GM18499 (cell line): Measurements from ENCODE around the gene EREG.
"Not testable (repeated sequence)": the region's sequence is repeated elsewhere in the genome, so short reads cannot be mapped to it uniquely, and the experiment has no call there.

Experiments used
- ATAC-seq: cut with Tn5 transposase; IDR thresholded peaks from one replicate; pipeline ENCODE4 v1.9.1; 2021; ENCODE audit warnings: moderate number of reproducible peaks; ENCODE audit not compliant: insufficient read depth, unreplicated experiment

The EREG gene

DNA sequence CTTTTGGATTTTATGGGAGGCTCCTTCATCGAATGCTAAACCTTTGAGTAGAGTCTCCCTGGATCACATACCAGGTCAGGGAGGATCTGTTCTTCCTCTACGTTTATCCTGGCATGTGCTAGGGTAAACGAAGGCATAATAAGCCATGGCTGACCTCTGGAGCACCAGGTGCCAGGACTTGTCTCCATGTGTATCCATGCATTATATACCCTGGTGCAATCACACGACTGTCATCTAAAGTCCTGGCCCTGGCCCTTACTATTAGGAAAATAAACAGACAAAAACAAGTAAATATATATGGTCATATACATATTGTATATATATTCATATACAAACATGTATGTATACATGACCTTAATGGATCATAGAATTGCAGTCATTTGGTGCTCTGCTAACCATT is 21.2 kb downstream of the EREG start:
- no peak for ATAC-seq

DNA sequence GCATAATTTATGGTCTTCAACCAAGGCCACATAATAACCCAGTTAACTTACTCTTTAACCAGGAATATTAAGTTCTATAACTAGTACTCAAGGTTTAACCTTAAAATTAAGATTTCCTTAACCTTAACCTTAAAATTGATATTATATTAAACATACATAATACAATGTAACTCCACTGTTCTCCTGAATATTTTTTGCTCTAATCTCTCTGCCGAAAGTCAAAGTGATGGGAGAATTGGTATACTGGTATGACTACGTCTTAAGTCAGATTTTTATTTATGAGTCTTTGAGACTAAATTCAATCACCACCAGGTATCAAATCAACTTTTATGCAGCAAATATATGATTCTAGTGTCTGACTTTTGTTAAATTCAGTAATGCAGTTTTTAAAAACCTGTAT is 22.8 kb downstream of the EREG start:
- ATAC-seq = no peak

DNA sequence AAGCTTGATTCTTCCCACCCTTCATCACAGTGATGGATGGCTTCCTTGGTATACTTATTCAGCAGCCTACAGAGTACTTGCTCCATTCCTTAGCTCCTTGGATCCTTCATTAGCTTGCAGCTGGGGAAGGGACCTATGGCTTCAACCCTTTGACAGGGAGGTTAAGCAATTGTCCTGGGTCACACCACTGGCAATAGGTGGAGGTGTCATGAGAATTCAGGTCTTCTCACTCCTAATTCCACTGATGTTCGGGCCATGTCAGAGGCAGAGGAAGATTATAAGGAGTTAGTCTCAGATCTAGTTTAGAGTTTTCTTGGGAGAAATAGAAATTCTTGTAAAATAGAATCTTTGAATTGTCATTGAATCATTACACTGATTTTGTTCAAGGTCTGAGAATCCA is 24.5 kb downstream of the EREG start:
- ATAC-seq = no peak

DNA sequence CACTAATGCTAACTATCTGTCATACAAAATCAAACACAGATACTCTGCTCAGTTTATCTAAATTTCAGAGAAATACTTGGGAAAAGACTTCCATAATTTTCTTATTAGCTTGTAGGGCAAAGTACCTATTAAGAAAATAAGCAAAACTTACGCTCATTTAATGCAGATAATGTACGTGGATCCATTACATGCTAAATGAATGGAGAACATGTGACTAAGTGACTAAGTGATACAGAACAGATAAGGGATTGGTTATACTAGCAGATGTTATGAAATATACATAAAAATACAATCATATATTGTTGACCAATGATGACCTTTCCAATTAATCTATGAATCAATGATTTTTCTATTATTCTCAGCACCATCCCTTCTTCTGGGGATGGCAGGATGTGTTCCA is 25.7 kb downstream of the EREG start:
- ATAC-seq = no peak

DNA sequence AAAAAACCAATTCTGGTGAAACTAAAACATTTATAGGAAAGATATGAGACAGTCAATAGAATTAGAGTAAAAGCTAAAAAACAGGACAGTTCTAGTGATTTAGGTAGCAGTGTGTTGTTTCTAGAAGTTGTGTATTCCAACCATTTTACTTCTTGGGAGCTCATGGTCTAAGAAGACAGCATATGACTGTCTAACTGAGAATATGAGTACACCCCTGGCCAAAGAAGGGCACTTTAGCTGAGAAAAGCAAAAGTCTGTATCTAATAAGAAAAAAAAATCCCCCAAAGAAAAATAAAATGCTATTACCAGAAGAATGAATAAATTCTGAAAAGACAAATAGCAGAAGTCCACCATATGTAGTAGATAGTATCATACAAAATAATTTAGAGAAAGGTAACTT is 26.4 kb downstream of the EREG start:
- ATAC-seq = no peak

DNA sequence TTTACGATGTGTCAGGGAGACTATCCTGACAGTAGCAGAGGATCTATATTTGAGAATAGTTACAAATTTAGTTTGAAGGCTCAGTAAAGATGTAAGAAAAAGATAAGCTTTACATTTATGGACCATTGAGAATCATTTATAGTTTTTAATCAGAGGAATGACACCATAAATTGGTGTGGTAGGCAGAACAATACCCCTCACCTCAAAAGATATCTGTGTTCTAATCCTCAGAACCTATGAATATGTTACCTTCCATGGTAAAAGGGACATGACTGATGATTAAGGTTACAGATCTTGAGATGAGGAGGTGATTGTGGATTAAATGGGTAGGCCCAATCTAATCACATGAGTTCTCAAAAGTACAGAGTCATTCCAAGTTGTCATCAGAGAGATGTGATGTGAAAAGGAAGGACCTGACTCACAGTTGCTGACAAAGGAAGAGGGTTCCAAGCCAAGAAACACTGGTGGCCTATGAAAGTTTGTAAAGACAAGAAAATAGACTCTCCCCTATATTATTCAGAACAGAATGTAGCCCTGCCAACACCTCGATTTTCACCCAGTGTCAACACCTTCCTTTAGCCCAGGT is 27.0 kb downstream of the EREG start:
- ATAC-seq = no peak

DNA sequence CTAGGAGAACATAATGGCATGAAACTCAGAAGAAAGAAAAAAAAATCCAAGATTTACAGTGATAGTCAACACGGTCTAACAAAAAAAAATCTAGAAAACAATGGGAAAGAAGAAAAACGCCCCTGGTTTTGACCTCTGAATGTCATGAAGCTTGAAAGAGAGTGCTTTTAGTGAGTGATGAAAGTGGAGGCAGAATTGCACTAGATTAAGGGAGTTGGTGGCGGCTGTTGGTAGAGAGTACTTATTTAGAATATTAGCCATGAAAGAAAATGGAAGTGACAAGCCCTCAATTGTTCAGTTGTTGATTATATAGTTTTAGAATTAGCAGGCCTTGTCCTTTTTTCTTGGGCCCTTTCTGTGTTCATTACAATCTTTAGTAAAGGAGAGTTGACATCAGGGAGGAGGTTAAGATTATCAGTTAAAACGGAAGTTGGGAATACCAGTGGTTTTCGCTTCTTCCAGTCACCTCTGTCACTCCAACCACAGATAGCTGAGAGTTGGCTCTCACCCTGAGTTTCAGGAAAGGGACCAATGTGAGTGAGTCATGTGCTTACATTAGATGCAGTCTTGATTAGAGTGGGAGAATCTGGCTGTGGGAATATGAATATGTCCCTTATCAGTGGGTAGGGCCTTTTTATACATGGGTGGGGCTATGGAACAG is 29.7 kb downstream of the EREG start:
- no peak for ATAC-seq

DNA sequence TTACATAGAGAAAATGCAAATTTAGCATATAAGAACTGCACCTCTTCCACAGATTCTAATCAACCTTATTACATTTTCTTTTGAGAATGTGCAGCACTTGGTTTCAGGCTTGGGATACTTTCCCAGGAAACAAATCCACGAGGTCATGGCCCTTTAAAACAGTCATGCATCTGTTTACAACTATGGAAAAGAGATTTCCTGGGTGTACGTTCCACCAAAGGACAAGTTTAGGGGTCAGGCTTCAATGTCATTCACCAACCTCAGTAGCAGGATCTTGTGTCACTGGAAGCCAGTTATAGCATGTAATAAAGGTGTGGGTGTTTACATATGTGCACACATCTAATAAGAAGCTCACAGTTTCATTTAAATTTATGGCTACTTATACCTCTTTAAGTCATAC is 30.7 kb downstream of the EREG start:
- ATAC-seq = no peak

DNA sequence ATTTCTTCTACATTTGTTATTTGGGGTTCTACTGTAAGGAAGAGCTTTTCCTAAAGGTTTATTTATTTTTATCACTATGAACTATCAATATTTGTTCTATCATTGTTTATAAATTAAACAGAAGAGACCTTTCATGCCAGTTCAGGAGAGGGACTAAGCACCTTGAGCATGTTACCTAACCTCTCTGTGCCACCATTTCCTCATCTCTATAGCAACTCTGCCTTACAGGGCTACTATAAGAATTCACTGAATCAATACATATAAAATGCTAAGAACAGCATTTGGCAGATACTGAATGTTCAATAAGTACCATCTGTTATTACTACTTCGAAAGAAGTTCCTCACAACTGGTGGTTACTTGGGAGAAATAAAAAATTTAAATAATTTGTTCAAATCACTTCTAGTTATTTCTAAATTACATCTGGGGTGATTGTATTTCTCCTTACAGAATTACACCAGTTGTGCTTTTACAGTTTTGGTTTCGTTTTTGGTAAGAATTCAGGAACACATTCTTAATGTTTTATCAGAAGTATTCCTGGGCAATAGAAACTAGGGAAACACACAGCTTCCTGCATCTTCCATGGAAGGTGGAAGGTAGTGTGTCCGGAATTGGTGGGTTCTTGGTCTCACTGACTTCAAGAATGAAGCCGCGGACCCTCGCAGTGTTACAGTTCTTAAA is 32.9 kb downstream of the EREG start:
- no peak for ATAC-seq

DNA sequence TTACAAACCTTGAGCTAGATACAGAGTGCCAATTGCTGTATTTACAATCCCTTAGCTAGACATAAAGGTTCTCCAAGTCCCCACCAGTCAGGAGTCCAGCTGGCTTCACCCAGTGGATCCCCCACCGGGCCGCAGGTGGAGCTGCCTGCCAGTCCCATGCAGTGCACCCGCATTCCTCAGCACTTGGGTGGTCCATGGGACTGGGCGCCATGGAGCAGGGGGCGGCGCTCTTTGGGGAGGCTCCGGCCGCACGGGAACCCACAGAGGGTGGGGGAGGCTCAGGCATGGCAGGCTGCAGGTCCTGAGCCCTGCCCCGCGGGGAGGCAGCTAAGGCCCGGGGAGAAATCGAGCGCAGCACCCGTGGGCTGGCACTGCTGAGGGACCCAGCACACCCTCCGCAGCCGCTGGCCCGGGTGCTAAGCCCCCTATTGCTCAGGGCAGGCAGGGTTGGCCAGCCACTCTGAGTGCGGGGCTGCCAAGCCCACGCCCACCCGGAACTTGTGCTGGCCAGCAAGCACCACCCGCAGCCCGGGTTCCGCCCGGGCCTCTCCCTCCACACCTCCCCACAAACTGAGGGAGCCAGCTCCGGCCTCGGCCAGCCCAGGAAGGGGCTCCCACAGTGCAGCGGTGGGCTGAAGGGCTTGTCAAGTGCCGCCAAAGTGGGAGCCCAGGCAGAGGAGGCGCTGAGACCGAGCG is 34.1 kb downstream of the EREG start:
- ATAC-seq = not testable (repeated sequence)

DNA sequence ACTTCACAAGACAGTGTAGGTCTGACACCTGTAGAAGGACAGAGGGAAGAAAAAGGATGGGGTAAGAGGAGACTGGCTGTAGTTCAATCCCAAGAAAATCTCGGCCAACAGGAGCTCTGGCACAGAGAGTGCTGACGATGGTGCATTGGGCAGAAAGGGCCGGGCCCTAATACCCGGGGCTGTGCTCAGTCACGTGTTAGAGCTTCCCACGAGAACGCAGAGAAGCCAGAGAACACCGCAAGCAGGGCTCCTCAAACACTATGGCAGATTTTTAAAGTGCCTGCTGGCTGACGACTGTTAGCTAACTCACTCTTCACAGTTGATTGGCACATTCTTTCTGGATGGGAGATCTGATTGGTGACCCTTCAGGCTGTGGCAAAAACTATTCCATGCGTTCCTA is 35.5 kb downstream of the EREG start:
- ATAC-seq = no peak

DNA sequence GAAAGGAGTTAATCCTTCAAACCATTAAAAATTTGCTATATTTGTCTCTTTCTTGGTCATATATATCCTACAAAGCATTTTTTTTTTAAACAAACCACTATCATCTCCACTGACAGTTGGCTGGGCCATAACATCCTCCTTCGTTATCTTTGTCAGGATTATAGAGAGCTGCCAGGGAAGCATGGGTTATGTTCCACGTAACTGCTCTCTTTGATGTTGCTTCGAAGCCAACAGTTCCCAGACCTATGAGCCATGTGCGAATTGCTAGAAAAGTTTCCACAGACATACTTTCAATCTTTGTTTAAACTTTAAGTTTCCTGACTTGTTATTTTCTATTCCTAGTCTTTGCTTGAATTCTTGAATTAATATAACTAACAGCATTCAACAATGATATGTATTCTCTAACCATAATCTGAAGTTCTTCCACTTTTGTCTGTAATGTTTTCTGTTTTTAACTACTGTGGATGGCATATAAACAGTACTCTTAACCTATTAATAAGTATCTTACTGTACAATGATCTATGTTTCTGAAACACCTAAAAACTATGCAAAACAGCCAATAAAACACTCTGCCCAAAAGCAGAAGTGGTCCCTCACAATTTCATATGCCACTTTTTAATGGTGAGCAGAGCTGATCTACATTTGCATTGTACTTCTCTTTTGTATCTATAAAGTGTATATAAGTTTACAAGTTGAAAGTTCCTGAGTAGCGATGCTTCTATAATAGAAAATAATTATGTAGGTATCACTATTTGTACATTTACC is 37.9 kb downstream of the EREG start:
- ATAC-seq = peak; percentile 83

DNA sequence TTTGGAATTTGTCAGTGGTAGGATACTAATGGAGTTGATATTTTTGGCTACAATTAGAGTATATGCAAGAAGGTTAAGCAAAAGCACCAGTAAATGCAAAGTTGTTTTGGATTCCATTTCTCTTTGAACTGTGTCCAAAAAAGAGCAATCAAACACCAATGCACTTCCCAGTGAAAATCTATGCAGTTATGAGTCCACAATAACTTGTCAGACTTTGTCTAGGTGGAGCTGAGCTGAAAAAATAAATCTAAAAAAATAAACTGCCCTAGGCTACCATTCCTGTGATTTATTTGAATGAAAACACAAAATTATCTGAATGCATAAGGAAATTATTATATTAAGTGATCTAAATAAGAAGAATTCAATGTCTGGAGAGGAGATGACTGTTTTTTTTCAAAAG is 42.9 kb downstream of the EREG start:
- ATAC-seq = no peak

DNA sequence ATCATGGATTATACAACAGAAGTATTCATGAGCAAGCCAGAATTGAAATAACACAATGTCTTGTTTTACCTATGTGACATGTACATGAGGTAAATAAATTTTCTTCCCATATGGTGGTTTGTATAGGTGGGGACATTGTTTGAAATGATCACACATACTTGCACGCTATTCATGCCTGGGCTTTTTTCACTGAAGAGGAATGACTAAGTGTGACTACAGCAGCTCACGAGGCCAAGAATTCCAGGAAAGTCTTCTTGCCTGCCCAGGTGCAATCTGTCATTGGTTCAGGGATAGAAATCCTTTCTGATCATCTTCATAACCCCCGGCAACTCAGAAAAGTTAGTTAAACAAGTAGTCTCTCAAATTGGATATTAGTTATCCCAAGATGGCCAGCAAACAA is 43.7 kb downstream of the EREG start:
- ATAC-seq = no peak

DNA sequence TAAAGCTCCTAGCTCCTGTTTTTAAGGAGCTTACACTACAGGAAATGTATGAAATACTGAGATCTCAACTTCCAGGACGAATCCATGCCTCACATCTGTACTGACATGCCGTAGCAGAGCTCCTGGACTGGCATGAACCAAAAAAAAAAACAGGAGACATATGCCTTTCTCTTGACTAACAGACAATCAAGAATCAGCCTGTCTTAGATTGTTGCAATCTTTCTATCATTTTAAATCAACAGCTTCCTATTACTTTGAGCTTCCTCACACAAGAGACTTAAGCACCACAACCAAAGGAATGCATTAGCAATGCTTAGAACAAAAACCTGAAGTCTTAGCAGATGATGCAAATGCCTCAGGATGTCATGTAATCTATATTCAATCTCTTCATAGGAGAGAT is 45.3 kb downstream of the EREG start:
- ATAC-seq = no peak

DNA sequence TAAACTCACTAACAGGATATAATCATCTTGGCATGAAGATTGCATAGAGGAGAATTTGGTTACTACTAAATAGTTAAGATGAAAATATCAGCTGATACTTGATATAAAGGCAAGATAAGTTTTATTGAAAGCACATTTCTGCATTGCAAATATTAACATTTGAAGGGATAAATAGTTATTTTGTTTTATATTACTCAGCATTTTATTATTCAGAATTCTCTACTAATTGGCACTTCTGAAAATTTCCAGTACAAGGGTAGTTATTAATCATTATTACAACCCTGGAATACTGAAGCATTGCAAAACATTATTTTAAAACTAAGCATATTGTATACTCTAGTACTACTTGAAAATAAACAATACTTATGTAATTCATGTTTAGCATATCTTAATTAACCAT is 47.3 kb downstream of the EREG start:
- ATAC-seq = no peak

DNA sequence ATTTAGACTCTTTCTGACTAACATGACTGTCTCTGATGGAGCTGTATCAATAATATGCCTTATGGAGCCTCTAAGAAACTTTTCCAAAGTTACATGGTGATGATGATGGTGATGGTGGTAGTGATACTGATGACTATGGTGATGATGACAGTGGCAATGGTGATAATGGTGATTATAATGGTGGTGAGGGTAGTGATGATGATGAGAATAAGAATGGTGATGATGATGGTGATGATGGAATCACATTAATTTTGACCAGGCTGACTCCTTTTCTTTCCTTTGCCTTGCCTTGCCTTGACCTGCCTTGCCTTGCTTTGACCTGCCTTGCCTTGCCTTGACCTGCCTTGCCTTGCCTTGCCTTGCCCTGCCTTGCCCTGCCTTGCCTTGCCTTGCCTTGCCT is 48.3 kb downstream of the EREG start:
- ATAC-seq = no peak

DNA sequence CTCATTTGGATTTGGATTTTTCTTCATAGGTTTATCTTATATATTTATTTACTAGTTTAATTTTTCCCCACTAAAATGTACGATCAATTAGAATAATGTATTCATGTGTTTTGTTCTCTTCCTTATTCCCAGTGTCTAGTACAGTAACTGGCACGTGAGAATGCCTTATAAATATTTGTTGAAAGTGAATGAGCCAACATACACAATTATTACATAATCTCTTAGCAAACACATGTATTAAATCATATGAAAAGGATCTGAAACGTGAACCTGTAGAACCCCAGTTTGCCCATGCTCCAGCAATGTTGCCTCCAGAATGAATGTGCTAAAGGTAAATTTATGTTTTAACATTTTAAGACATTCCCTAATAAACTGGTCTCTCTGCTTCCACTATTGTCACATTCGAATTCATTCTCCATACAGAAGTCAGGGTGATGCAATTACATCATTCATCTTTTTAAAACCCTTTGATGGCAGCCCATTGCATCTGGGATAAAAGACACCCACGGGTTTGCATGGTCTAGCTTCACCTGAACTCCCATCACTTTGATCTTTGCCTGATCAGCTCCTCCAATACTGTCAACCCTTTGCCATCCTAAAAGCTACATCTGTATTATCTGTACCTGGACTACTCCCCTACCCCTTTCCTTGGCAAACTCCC is 49.3 kb downstream of the EREG start:
- no peak for ATAC-seq

DNA sequence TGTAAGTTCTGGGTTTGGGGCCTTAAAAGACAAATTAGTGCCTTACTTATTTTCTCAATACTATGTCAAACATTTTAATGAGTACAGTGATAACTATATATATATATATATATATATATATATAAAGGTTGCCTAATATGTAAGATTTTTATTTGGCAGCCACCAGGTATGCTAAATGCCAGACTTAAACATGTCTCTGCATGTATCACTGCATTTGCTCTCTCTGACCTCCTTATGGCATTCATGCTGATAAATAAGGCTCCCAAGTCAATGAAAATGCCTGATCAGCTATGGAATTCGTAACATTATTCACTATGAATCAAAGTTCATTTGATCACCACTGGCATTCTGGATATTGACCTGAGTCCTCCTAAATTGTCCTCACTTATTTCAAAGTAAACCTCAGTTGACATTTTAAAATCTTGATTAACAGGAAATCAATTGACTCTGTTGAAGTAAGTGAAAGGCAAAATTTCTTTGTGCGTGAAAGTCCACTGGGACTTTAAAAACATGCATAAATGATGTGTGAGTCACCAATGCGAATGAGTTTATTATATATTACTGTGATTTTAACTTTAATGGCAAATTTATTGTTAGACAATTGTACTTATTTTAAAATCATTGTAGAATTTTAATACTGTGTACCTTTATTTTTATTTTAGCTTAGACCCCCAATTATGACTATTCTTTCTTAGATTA is 50.8 kb downstream of the EREG start:
- no peak for ATAC-seq
